ENCODE results near the gene DUOXA1.

DUOXA1 gene

GRCh38 chr15:45115312-45115820 is 14.3 kb downstream of the DUOXA1 start:
- TF ChIP-seq TAF1 (IDR thresholded peaks at IDR 0.05; ENCODE audit: low read depth) (no peak), EP300 (IDR thresholded peaks at IDR 0.05; ENCODE audit: borderline replicate concordance) (no peak), USF1 (IDR thresholded peaks at IDR 0.05) (no peak), ZBTB7A (IDR thresholded peaks at IDR 0.05; ENCODE audit: low read depth) (no peak), TEAD4 (IDR thresholded peaks at IDR 0.05) (no peak), CEBPB (IDR thresholded peaks at IDR 0.05) (no peak), FOXM1 (IDR thresholded peaks at IDR 0.05; ENCODE audit: borderline replicate concordance, low read depth) (no peak), MAX (IDR thresholded peaks at IDR 0.05) (no peak), TCF12 (IDR thresholded peaks at IDR 0.05; ENCODE audit: low read depth) (no peak), NFIC (IDR thresholded peaks at IDR 0.05) (no peak), CREB1 (IDR thresholded peaks at IDR 0.05; ENCODE audit: low read depth) (no peak), EGR1 (IDR thresholded peaks at IDR 0.05) (no peak), RAD21 (IDR thresholded peaks at IDR 0.05; ENCODE audit: low read depth) (no peak), REST (IDR thresholded peaks at IDR 0.05; ENCODE audit: low read depth) (no peak), YY1 (IDR thresholded peaks at IDR 0.05; ENCODE audit: low read depth) (no peak)

GRCh38 chr15:45114751-45115085 is 15.0 kb downstream of the DUOXA1 start:
- TF ChIP-seq CEBPB (IDR thresholded peaks at IDR 0.05): no peak
- no peak for TF ChIP-seq EGR1 (IDR thresholded peaks at IDR 0.05)

- TF ChIP-seq EP300 (IDR thresholded peaks at IDR 0.05; ENCODE audit: borderline replicate concordance): no peak
- no peak for TF ChIP-seq RAD21 (IDR thresholded peaks at IDR 0.05; ENCODE audit: low read depth)
- no peak for TF ChIP-seq USF1 (IDR thresholded peaks at IDR 0.05)
- no peak for TF ChIP-seq TEAD4 (IDR thresholded peaks at IDR 0.05)
- TF ChIP-seq CREB1 (IDR thresholded peaks at IDR 0.05; ENCODE audit: low read depth): no peak
- no peak for TF ChIP-seq TCF12 (IDR thresholded peaks at IDR 0.05; ENCODE audit: low read depth)
- no peak for TF ChIP-seq MAX (IDR thresholded peaks at IDR 0.05)
- no peak for TF ChIP-seq EGR1 (IDR thresholded peaks at IDR 0.05)
- TF ChIP-seq TAF1 (IDR thresholded peaks at IDR 0.05; ENCODE audit: low read depth): no peak
- TF ChIP-seq FOXM1 (IDR thresholded peaks at IDR 0.05; ENCODE audit: borderline replicate concordance, low read depth): no peak
- TF ChIP-seq NFIC (IDR thresholded peaks at IDR 0.05): no peak
- TF ChIP-seq CEBPB (IDR thresholded peaks at IDR 0.05): no peak
- no peak for TF ChIP-seq ZBTB7A (IDR thresholded peaks at IDR 0.05; ENCODE audit: low read depth)
- no peak for TF ChIP-seq YY1 (IDR thresholded peaks at IDR 0.05; ENCODE audit: low read depth)
- TF ChIP-seq REST (IDR thresholded peaks at IDR 0.05; ENCODE audit: low read depth): no peak
These were observed 15.5 kb downstream of the DUOXA1 start, which contains the start of the genes DUOX2 and DUOXA2 for GRCh38 chr15:45114076-45114750. DUOX2 (minus strand) TSS chr15:45114172; CDS start chr15:45113411, 761 bp downstream. DUOXA2 (plus strand) TSS chr15:45114326; CDS start chr15:45114606, 280 bp downstream.

- TF ChIP-seq EGR1 (IDR thresholded peaks at IDR 0.05) (no peak), USF1 (IDR thresholded peaks at IDR 0.05) (no peak), ZBTB7A (IDR thresholded peaks at IDR 0.05; ENCODE audit: low read depth) (no peak), TAF1 (IDR thresholded peaks at IDR 0.05; ENCODE audit: low read depth) (no peak), REST (IDR thresholded peaks at IDR 0.05; ENCODE audit: low read depth) (no peak), CEBPB (IDR thresholded peaks at IDR 0.05) (no peak), CREB1 (IDR thresholded peaks at IDR 0.05; ENCODE audit: low read depth) (no peak), TCF12 (IDR thresholded peaks at IDR 0.05; ENCODE audit: low read depth) (no peak)
These were observed 16.2 kb downstream of the DUOXA1 start for GRCh38 chr15:45113380-45113990.
